Measurements from ENCODE around the gene LRRC43. TPM values are rescaled to one million over a fixed set of nuclear protein-coding genes. Genes with fewer than 3 reads are reported as not detected.

Gene LRRC43, protein sequence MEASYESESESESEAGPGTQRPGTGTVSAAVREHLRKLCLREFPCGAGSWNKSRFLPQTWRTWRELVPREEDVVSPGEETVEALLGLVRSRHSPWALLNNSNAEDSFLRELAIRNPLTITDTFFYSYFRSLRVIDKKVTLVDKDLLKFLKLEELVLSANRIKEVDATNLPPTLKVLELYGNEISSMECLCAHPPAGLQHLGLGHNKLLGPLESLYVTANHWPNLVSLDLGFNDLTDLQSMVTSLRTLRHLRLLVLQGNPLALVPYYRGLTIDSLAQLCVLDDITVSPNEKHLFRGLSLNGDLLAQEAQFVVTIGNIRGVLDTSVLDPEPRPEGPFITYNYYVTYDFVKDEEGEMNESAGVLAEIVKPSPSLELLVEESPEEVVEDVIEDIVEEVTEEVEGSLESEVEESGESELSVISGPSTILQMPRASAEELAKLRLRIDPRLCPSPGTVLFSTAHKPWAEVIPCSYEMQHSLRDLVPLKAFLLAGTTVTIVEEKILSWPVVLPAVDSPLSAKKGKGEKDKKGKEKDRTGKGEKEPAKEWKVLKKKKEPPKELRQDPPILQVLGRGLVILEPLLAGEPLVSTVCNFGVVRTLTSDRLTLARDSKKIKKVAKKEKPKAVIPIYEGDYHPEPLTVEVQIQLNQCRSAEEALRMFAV
- total RNA-seq (2014; rRNA removed; shearing (Covaris generic)), result not detected in 2 replicates

- no peak for DNase-seq (ENCODE audit: low spot score)
Observed at GRCh38 chr12:122182887-122183587, at the start of gene LRRC43. Gene LRRC43 (plus strand): TSS chr12:122183123. CDS start chr12:122183145, 22 bp downstream.

GRCh38 chr12:122133192-122133950, 49.6 kb upstream of the LRRC43 start:
- DNase-seq (ENCODE audit: low spot score), result no peak

GRCh38 chr12:122135437-122136031, 47.4 kb upstream of the LRRC43 start:
- no peak for DNase-seq (ENCODE audit: low spot score)

- DNase-seq (ENCODE audit: low spot score), result no peak
Observed at GRCh38 chr12:122137229-122137628, 45.7 kb upstream of the LRRC43 start.

GRCh38 chr12:122137681-122138080, 45.2 kb upstream of the LRRC43 start:
- no peak for DNase-seq (ENCODE audit: low spot score)

- no peak for DNase-seq (ENCODE audit: low spot score)
Observed at GRCh38 chr12:122138181-122138580, 44.7 kb upstream of the LRRC43 start.

DNA sequence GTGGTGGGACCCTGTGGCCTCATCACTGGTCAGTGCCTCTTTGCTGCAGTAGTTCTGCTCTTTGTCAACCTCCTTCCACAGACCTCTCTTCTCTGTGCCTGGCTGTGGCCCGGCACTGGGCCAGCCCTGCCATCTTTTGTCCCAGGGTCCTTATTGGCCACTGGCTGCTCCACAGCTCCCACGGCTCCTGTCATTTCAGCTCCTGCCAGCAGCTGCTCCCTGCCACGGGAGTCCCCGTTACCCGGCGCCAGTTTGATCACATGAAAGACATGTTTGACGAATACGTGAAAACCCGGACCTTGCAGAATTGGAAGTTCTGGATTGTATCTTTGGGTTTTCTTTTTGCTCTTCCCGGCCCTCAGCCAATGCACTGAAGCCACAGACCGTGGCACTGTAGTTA, 44.3 kb upstream of the LRRC43 start:
- no peak for DNase-seq (ENCODE audit: low spot score)

GRCh38 chr12:122139266-122139665, 43.7 kb upstream of the LRRC43 start:
- no peak for DNase-seq (ENCODE audit: low spot score)

- DNase-seq (ENCODE audit: low spot score), result no peak
Observed at GRCh38 chr12:122139941-122140340, 43.0 kb upstream of the LRRC43 start.

- no peak for DNase-seq (ENCODE audit: low spot score)
Observed at GRCh38 chr12:122140467-122141257, 42.3 kb upstream of the LRRC43 start.

DNA sequence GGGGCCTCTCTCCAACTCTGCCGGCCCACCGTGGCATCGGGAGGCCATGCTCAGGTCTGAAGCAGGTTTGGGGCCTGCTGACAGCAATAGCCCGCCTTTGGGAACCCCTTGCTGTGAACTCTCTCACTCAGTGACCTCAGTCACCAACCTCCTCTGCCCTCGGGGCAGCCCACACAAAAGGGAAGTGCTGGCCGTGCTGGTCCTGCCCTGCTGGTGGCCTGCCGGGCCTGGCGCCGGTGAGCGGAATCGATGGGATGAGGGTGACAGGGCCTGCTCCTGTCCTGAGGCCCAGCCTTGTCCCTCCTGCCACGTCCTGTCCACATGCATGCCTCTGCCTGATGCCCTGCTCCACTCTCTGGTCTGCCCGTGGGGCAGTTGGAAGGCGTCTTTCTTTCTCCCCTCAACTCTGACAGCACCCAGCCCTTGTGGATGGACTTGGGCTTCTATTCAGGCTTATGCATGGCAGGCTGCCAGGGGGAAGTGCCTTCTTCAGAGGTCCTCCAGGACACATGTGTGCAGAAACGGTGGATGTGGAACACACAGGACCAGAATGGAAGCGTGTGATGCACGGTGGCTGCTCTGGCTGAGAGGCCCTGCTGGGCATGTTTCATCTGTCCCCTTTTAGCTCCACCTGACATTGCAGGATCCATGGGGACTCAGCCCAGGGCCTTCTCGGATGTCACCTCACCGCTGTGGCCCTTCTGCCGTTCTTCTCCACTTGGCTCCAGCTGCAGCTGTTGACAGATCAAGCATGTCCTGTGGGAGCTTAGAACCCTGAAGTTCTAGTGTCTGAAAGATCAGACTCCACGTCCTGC, 40.8 kb upstream of the LRRC43 start:
- no peak for DNase-seq (ENCODE audit: low spot score)

DNA sequence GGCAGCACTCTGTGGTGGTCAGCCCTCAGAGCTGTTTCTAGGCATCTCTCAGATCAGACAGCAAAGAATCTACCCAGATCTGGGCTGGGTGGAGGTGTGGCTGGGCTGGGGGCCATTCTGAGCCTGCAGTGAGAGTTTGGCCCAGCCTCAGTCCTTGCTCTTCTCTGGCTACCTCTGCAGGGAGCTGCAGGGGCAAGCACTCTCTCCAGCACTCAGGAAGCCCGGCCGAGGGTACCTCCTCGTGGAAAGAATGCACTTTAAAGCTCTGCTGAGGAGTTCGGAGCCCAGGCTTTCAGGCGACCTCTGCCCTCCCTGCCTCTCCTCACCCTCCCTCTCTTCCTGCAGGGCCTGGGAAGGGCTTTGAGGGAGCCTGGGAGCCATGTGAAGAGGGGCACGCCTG, 40.1 kb upstream of the LRRC43 start:
- no peak for DNase-seq (ENCODE audit: low spot score)

- DNase-seq (ENCODE audit: low spot score), result no peak
Observed at GRCh38 chr12:122144885-122145284, 38.0 kb upstream of the LRRC43 start.

DNA sequence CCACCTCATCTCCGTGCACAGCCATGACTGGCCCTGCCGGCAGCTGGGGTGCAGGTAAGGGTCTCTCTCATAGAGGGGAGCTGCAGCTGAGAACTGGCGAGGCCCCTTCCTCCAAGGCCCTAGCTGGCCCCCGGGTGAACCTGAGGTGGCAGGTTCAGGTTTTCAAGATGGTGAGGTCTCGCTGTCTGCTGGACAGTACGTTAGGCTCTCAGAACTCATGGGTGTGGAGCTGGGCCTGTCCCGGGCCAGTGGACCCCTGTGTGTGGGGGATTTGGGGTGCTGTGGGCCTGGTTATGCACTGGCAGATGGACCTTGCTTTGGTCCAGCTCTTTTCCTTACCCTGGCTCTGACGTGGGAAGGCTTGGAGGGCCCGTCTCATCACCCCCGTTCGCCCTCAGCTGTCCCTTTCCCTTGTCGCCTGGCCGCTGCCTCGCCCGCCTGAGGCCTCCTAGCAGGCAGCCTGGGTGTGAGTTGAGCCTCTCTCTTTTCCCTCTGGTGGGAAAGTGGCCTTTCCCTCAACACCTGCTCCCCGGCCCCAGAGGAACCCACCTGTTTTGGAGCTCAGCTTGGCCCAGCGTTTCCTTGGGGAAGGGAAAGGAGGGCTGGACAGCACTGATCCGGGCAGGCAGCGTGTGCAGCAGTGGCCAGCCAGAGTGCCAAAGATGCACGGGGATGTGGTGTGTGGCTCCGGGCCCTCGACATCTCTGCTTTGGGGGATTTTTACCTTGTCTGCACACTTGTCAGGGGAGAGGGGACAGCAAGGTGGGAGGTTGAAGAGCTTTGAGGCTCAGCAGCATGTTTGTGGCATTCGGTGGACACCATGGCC, 37.2 kb upstream of the LRRC43 start:
- no peak for DNase-seq (ENCODE audit: low spot score)

GRCh38 chr12:122147514-122148290, 35.2 kb upstream of the LRRC43 start:
- DNase-seq (ENCODE audit: low spot score), result no peak

- no peak for DNase-seq (ENCODE audit: low spot score)
Observed at GRCh38 chr12:122148657-122149056, 34.3 kb upstream of the LRRC43 start.

DNA sequence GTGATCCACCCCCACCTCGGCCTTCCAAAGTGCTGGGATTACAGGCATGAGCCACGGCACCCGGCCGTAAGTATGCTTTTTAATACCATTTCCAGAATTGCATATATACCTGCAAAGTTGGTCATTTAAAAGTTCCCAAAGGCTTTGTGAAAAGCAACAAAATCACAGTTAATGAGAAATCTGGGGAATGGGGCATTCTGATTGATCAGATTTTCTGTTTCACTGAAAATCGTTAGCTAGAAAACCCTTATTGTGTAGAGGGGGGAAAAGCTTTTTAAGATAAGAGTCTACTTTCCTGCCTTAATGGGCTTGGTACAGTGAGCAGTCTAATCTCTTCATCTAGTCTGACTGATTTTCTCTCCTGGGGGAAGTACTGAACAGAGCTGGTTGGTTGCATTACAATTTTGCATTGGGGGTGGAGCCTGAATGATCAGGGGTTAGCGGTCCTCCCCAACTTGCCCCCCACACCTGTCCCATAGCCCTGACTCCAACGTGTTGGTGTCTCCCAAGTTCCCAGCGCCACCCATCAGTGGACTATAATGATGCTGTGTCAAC, 32.7 kb upstream of the LRRC43 start:
- no peak for DNase-seq (ENCODE audit: low spot score)

DNA sequence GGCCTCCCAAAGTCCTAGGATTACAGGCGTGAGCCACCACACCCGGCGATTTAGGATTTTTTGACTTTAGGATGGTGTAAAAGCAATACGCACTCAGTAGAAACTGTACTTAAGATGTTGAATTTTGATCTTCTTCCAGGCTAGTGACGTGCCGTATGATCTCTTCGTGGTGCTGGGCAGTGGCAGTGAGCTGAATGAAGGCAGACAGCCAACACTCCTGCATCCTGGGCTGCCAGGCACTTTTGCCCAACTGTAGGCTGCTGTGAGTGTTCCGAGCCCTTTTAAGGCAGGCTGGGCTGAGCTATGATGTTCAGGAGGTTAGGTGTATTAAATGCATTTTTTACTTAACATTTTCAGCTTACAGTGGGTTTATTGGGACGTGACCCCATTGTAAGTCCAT, 30.2 kb upstream of the LRRC43 start:
- no peak for DNase-seq (ENCODE audit: low spot score)
